Transverse colon (tissue), 4 donors: ENCODE results near the gene LAMB1. TPM values are rescaled to one million over a fixed set of nuclear protein-coding genes. Genes with fewer than 3 reads are reported as not detected.
A peak's percentile ranks its signal among the peaks of the same experiment; 100 is the strongest.

Source experiments
- DNase-seq: peaks from one replicate; pipeline ENCODE4 v3.0.0-alpha.2; 2019
- H3K27ac ChIP-seq, 4 donors: fragments of 200-600 bp; sonication (generic); 2 replicates each; pipeline ENCODE4 v1.5.1; 2016 to 2018; ENCODE audit warnings: inconsistent platforms in 4 of 4
- H3K27me3 ChIP-seq: fragments of 200-600 bp; sonication (generic); 2 replicates; pipeline ENCODE4 v1.5.1; 2017; ENCODE audit warnings: inconsistent platforms
- H3K36me3 ChIP-seq, 4 donors: fragments of 200-600 bp; sonication (generic); 2 replicates each; pipeline ENCODE4 v1.5.1; 2017 to 2019; ENCODE audit warnings: inconsistent platforms in 4 of 4
- H3K4me1 ChIP-seq, 4 donors: fragments of 200-600 bp; sonication (generic); 2 replicates each; pipeline ENCODE4 v1.5.1; 2017 to 2020; ENCODE audit warnings: inconsistent platforms in 4 of 4
- H3K4me3 ChIP-seq, 4 donors: fragments of 200-600 bp; sonication (generic); 1 replicate in 1 of 4; 2 replicates in 3 of 4; pipeline versions ENCODE4 v1.5.1 to v1.6.1; 2017 to 2019; ENCODE audit warnings: inconsistent platforms in 4 of 4
- H3K9me3 ChIP-seq, 2 donors: fragments of 200-600 bp; sonication (generic); 2 replicates each; pipeline ENCODE4 v1.5.1; 2017 to 2019; ENCODE audit warnings: inconsistent platforms in 2 of 2
- EP300 ChIP-seq: sonication (generic); formaldehyde crosslinking; IDR thresholded peaks from one replicate; pipeline ENCODE4 v1.6.1; 2017; ENCODE audit warnings: antibody characterized with exemption, low read depth
- POLR2A ChIP-seq: fragments of 450-650 bp; IDR thresholded peaks from one replicate; pipeline ENCODE4 v1.6.1; 2016; ENCODE audit warnings: antibody characterized with exemption, mild to moderate bottlenecking, moderate library complexity
- POLR2AphosphoS5 ChIP-seq, 3 donors: sonication (generic); formaldehyde crosslinking; IDR thresholded peaks; one replicate each; pipeline ENCODE4 v1.6.1; 2016; ENCODE audit warnings: antibody characterized with exemption in 3 of 3
- WGBS, 2 donors: methylation state at CpG; one replicate each; pipeline ENCODE4 v1.1.5; 2018; ENCODE audit warnings: low coverage in 1 of 2; 5-methylcytosine and 5-hydroxymethylcytosine counted together
- in situ Hi-C, 4 donors: fragments of 200-750 bp; cut with MboI; loops; one replicate each; pipeline versions ENCODE4 v1.15.0 to v1.15.1; 2017; ENCODE audit warnings: low sequenced_read_pairs in 3 of 4, low pct_ligation_motif_present in 1 of 4, low pct_unique_long_range_greater_than_20kb in 1 of 4
- intact Hi-C: fragments of 100-400 bp; cut with DNase I; formaldehyde crosslinking; loops from one replicate; pipeline ENCODE4 v1.15.1; 2023; ENCODE audit warnings: low total_unique reads
- total RNA-seq, 4 donors: library from RNA; depleted of rRNA; stranded (reverse); fragments of >200 nt; gene quantifications; one replicate each; pipeline ENCODE4 v1.1.0, GENCODE V29; 2016
- TF ChIP-seq, protein P1 (sequence below), 5 experiments: fragments of 200-600 bp in 3 of 5; fragments of 450-650 bp in 2 of 5; sonication (generic) in 3 of 5; IDR thresholded peaks; 1 replicate in 2 of 5; 2 replicates in 3 of 5; pipeline ENCODE4 v1.5.1; 2016 to 2017; ENCODE audit warnings: antibody characterized with exemption in 5 of 5, inconsistent platforms in 3 of 5, mild to moderate bottlenecking in 2 of 5, moderate library complexity in 1 of 5

The LAMB1 gene
- total RNA-seq, 4 donors from 2014 or later: 54.2 to 119 (median 90.3) TPM

DNA sequence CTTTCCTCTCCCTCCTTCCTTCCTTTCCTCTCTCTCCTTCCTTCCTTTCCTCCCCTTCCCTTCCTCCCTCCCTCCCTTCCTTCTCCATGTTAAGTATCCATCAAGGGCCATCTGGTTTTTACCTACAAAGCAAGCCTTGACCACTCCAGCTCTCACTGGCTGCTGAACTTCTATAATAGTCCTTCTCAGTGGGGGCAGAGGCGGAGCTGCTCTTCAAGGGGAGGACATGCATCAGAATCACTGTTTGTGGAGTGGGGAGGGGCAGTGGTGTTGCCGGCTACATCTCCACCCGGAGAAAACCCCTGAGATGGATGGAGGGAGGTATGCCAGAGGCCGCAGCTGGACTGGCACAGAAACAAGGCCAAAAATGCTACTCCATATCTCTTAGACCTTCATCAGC is 25.9 kb downstream of the LAMB1 start:
- Histone ChIP-seq H3K27me3 (no peaks in the 10 kb centered on the region), H3K4me1 (peaks cover 0 to 18% (median 4%) of the 10 kb centered on the region in 4 donors), H3K36me3 (peaks cover 4 to 37% (median 16%) of the 10 kb centered on the region in 4 donors), H3K4me3 (no peak overlapping the region), H3K27ac (peak overlapping the region in 1 of 4 donors; percentile 28), H3K9me3 (no peaks in the 10 kb centered on the region)
- TF ChIP-seq POLR2A (no peak), EP300 (no peak), POLR2AphosphoS5 (IDR thresholded peaks at IDR 0.05) (no peak)
- TF ChIP-seq, protein P1, sequence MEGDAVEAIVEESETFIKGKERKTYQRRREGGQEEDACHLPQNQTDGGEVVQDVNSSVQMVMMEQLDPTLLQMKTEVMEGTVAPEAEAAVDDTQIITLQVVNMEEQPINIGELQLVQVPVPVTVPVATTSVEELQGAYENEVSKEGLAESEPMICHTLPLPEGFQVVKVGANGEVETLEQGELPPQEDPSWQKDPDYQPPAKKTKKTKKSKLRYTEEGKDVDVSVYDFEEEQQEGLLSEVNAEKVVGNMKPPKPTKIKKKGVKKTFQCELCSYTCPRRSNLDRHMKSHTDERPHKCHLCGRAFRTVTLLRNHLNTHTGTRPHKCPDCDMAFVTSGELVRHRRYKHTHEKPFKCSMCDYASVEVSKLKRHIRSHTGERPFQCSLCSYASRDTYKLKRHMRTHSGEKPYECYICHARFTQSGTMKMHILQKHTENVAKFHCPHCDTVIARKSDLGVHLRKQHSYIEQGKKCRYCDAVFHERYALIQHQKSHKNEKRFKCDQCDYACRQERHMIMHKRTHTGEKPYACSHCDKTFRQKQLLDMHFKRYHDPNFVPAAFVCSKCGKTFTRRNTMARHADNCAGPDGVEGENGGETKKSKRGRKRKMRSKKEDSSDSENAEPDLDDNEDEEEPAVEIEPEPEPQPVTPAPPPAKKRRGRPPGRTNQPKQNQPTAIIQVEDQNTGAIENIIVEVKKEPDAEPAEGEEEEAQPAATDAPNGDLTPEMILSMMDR (IDR thresholded peaks at IDR 0.05): no peak
- intact Hi-C loops (no loop called here), in situ Hi-C loops (no loop called here)
- no peak for DNase-seq
- 83 to 84% methylated on average over 3 to 4 of the region's 4 CpGs for WGBS, 2 donors

GRCh38 chr7:107976620-107977019 is 26.3 kb downstream of the LAMB1 start:
- in situ Hi-C loops (no loop called here), intact Hi-C loops (no loop called here)
- no peak for DNase-seq
- 4 to 100% methylated on average over 1 of the region's 1 CpG for WGBS, 2 donors
- Histone ChIP-seq H3K4me1 (peaks cover 0 to 17% (median 5%) of the 10 kb centered on the region in 4 donors), H3K9me3 (no peaks in the 10 kb centered on the region), H3K36me3 (peaks cover 4 to 37% (median 16%) of the 10 kb centered on the region in 4 donors), H3K27ac (no peak overlapping the region), H3K4me3 (no peak overlapping the region), H3K27me3 (no peaks in the 10 kb centered on the region)
- no peak for TF ChIP-seq EP300
- no peak for TF ChIP-seq POLR2A
- TF ChIP-seq, protein P1 (IDR thresholded peaks at IDR 0.05): no peak
- TF ChIP-seq POLR2AphosphoS5 (IDR thresholded peaks at IDR 0.05): no peak

DNA sequence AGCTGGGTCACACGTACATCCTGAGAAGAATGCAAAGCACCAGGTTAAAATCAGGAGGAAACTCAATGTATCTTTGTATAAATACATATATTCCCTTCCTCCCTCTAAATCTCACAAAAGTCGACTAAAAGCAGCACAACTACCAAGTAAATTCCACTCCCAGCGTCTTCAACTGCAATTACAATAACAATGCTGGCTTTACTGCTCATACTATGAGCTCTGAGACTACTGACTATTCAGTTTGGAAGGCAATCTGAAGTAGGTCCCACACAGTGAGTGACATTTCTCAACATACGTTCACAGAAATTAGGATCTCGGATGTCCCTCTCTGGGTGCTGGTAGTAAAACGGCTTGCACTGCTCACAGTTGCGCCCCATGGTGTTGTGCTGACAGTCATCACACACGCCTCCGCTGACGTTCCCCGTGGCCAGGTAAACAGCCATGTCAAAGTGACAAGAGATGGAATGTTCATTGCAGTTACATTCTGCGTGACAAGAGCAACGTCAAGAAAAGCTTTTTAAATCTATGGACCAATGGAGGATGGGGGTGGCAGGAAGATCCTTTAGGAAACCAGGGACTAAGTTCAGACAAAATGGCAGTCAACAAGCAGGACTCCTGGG is 27.5 kb downstream of the LAMB1 start:
- intact Hi-C loops (no loop called here), in situ Hi-C loops (no loop called here)
- WGBS, 2 donors: 75 to 89% methylated on average over 8 to 13 of the region's 13 CpGs
- Histone ChIP-seq H3K4me3 (no peak overlapping the region), H3K9me3 (no peaks in the 10 kb centered on the region), H3K27me3 (no peaks in the 10 kb centered on the region), H3K27ac (peak overlapping the region in 1 of 4 donors; percentile 28), H3K36me3 (peaks cover 4 to 37% (median 16%) of the 10 kb centered on the region in 4 donors), H3K4me1 (peaks cover 0 to 28% (median 6%) of the 10 kb centered on the region in 4 donors)
- no peak for TF ChIP-seq POLR2AphosphoS5 (IDR thresholded peaks at IDR 0.05)
- TF ChIP-seq, protein P1 (IDR thresholded peaks at IDR 0.05): no peak
- no peak for TF ChIP-seq EP300
- TF ChIP-seq POLR2A: no peak
- DNase-seq: no peak

DNA sequence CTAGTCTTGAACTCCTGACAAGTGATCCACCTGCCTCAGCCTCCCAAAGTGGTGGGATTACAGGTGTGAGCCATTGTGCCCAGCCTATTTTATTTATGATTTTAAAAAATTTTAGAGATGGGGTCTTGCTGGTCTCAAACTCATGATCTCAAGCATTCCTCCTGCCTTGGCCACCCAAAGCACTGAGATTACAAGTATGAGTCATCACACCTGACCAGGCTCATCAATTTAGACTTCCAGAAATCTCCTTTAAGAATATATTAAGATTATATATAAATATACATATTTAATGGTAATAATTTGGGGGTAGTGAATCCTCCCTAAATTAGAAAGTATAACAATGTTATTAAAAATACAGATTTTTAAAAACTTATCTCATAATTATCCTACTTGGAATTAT is 29.1 kb downstream of the LAMB1 start:
- in situ Hi-C loops: no loop called here

More for the DNA sequence above, 29.1 kb downstream of the LAMB1 start:
- H3K4me3 ChIP-seq: no peak overlapping the region
- no peak for TF ChIP-seq POLR2A
- no peak for TF ChIP-seq POLR2AphosphoS5 (IDR thresholded peaks at IDR 0.05)
- TF ChIP-seq, protein P1 (IDR thresholded peaks at IDR 0.05): no peak
- no peak for TF ChIP-seq EP300
- H3K27me3 ChIP-seq: no peaks in the 10 kb centered on the region
- intact Hi-C loops: no loop called here
- DNase-seq: no peak
- H3K4me1 ChIP-seq: peaks cover 0 to 36% (median 6%) of the 10 kb centered on the region in 4 donors
- peaks cover 4 to 37% (median 16%) of the 10 kb centered on the region in 4 donors for H3K36me3 ChIP-seq
- peak overlapping the region in 3 of 4 donors; percentile 65 to 74 (median 73) for H3K27ac ChIP-seq
- no peaks in the 10 kb centered on the region for H3K9me3 ChIP-seq
